ENCODE measurements around the gene TMEM114. TPM values are rescaled to one million over a fixed set of nuclear protein-coding genes. Genes with fewer than 3 reads are reported as not detected.

Gene TMEM114
- polyA plus RNA-seq, 1 donor from 2014 or later, result 0.62 TPM

DNA sequence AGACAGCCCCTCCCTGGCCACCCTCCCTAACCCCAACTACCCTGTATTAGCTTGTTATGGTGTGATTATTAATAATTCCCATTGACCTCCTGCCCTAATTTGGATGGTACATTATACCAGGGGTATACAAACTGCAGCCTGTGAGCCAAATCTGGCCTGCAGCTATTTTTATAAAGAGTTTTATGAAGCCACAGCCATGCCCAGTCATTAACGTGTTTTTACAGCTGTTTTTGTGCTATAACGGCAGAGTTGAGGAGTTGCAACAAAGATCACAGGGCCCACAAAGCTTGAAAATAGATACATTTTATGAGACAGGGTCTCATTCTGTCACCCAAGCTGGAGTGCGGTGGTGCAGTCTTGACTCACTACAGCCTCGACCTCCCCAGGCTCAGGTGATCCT is 37.1 kb upstream of the TMEM114 start:
- no peaks in the 10 kb centered on the region for H3F3A ChIP-seq (ENCODE audit: insufficient read depth, low read length, poor library complexity, severe bottlenecking)
- H3K36me3 ChIP-seq (ENCODE audit: insufficient read depth, low read length), result no peaks in the 10 kb centered on the region
- no peak overlapping the region for H3K4me3 ChIP-seq (ENCODE audit: low read length)
- no peak overlapping the region for H3K9ac ChIP-seq (ENCODE audit: low read length)
- H3K27me3 ChIP-seq (ENCODE audit: insufficient read depth, low read depth, low read length), result no peaks in the 10 kb centered on the region
- no peaks in the 10 kb centered on the region for H4K20me1 ChIP-seq (ENCODE audit: insufficient read depth)
- no peaks in the 10 kb centered on the region for H3K9me2 ChIP-seq (ENCODE audit: insufficient read depth, low read length)
- TF ChIP-seq RAD21 (conservative IDR thresholded peaks at IDR 0.05), result no peak
- H2AFZ ChIP-seq (ENCODE audit: low read depth, low read length), result no peak overlapping the region
- H3K79me2 ChIP-seq (replicated peaks; ENCODE audit: insufficient read depth, low read length), result peaks cover 27% of the 10 kb centered on the region
- H3K4me2 ChIP-seq (ENCODE audit: low read length), result no peak overlapping the region
- H3K9me3 ChIP-seq (ENCODE audit: low read length), result no peaks in the 10 kb centered on the region
- no peak overlapping the region for H3K27ac ChIP-seq (ENCODE audit: low read length)

DNA sequence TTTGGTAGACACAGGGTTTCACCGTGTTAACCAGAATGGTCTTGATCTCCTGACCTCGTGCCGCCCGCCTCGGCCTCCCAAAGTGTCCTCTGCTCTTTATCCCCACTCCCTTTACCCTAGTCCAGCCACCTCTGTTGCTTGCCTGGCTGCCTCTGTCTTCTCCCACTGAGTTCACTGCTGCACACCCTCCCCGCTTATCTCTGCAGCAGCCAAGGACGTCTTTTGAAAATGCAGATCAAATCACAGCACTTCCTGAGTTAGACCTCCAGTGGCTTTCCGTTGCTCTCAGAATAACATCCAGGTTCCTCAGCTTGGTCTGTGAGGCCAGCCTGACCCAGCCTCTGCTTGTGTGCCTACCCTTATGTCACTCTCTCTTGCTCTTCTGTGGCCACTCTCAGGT is 36.6 kb upstream of the TMEM114 start:
- no peak overlapping the region for H3K4me3 ChIP-seq (ENCODE audit: low read length)
- H3K9me3 ChIP-seq (ENCODE audit: low read length), result no peaks in the 10 kb centered on the region
- no peaks in the 10 kb centered on the region for H4K20me1 ChIP-seq (ENCODE audit: insufficient read depth)
- no peak overlapping the region for H2AFZ ChIP-seq (ENCODE audit: low read depth, low read length)
- no peak overlapping the region for H3K9ac ChIP-seq (ENCODE audit: low read length)
- peaks cover 32% of the 10 kb centered on the region for H3K79me2 ChIP-seq (replicated peaks; ENCODE audit: insufficient read depth, low read length)
- H3K36me3 ChIP-seq (ENCODE audit: insufficient read depth, low read length), result no peaks in the 10 kb centered on the region
- no peaks in the 10 kb centered on the region for H3F3A ChIP-seq (ENCODE audit: insufficient read depth, low read length, poor library complexity, severe bottlenecking)
- H3K27ac ChIP-seq (ENCODE audit: low read length), result no peak overlapping the region
- no peaks in the 10 kb centered on the region for H3K27me3 ChIP-seq (ENCODE audit: insufficient read depth, low read depth, low read length)
- TF ChIP-seq MXI1 (conservative IDR thresholded peaks at IDR 0.05; ENCODE audit: poor library complexity, severe bottlenecking) (no peak), POLR2AphosphoS5 (IDR thresholded peaks at IDR 0.05) (no peak), EZH2 (IDR thresholded peaks at IDR 0.05; ENCODE audit: borderline replicate concordance, insufficient read depth, low read length, poor library complexity, severe bottlenecking) (no peak), SMC3 (conservative IDR thresholded peaks at IDR 0.05; ENCODE audit: poor library complexity) (no peak), EP300 (conservative IDR thresholded peaks at IDR 0.05; ENCODE audit: poor library complexity, severe bottlenecking) (no peak), RAD21 (conservative IDR thresholded peaks at IDR 0.05) (no peak)
- TF ChIP-seq, protein P1, sequence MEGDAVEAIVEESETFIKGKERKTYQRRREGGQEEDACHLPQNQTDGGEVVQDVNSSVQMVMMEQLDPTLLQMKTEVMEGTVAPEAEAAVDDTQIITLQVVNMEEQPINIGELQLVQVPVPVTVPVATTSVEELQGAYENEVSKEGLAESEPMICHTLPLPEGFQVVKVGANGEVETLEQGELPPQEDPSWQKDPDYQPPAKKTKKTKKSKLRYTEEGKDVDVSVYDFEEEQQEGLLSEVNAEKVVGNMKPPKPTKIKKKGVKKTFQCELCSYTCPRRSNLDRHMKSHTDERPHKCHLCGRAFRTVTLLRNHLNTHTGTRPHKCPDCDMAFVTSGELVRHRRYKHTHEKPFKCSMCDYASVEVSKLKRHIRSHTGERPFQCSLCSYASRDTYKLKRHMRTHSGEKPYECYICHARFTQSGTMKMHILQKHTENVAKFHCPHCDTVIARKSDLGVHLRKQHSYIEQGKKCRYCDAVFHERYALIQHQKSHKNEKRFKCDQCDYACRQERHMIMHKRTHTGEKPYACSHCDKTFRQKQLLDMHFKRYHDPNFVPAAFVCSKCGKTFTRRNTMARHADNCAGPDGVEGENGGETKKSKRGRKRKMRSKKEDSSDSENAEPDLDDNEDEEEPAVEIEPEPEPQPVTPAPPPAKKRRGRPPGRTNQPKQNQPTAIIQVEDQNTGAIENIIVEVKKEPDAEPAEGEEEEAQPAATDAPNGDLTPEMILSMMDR (IDR thresholded peaks at IDR 0.05; ENCODE audit: poor library complexity, severe bottlenecking), result no peak
- TF ChIP-seq, protein P2, sequence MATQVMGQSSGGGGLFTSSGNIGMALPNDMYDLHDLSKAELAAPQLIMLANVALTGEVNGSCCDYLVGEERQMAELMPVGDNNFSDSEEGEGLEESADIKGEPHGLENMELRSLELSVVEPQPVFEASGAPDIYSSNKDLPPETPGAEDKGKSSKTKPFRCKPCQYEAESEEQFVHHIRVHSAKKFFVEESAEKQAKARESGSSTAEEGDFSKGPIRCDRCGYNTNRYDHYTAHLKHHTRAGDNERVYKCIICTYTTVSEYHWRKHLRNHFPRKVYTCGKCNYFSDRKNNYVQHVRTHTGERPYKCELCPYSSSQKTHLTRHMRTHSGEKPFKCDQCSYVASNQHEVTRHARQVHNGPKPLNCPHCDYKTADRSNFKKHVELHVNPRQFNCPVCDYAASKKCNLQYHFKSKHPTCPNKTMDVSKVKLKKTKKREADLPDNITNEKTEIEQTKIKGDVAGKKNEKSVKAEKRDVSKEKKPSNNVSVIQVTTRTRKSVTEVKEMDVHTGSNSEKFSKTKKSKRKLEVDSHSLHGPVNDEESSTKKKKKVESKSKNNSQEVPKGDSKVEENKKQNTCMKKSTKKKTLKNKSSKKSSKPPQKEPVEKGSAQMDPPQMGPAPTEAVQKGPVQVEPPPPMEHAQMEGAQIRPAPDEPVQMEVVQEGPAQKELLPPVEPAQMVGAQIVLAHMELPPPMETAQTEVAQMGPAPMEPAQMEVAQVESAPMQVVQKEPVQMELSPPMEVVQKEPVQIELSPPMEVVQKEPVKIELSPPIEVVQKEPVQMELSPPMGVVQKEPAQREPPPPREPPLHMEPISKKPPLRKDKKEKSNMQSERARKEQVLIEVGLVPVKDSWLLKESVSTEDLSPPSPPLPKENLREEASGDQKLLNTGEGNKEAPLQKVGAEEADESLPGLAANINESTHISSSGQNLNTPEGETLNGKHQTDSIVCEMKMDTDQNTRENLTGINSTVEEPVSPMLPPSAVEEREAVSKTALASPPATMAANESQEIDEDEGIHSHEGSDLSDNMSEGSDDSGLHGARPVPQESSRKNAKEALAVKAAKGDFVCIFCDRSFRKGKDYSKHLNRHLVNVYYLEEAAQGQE (IDR thresholded peaks at IDR 0.05; ENCODE audit: borderline replicate concordance), result no peak
- no peaks in the 10 kb centered on the region for H3K9me2 ChIP-seq (ENCODE audit: insufficient read depth, low read length)
- H3K4me2 ChIP-seq (ENCODE audit: low read length), result no peak overlapping the region

DNA sequence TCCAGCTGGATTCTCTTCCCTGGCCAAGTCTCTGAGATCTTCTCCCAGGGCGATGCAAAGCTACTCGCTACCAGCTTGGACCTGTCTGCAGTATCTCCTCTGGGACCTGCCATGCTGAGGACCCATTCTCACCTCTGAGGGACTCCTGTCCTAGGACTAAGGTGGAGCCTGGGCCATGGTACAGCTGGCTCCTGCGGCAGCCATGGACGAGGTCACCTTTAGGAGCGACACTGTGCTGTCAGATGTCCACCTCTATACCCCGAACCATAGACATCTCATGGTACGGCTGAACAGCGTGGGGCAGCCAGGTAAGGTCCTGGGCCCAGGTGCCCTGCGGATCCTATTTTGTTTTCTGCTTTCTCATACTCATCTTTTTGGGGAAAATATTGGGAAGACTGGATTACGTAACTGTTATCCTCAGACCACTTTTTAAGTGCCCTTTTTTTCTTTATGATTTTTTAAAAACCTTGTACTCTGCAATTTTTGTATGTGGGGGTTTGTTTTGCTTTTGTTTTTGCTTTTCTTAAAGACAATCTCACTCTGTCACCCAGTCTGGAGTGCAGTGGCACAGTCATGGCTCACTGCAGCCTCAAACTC is 35.3 kb upstream of the TMEM114 start:
- Histone ChIP-seq H3K9ac (ENCODE audit: low read length) (no peak overlapping the region), H3K36me3 (ENCODE audit: insufficient read depth, low read length) (no peaks in the 10 kb centered on the region), H4K20me1 (ENCODE audit: insufficient read depth) (no peaks in the 10 kb centered on the region), H2AFZ (ENCODE audit: low read depth, low read length) (no peak overlapping the region), H3K4me3 (ENCODE audit: low read length) (no peak overlapping the region), H3K27ac (ENCODE audit: low read length) (no peak overlapping the region), H3F3A (ENCODE audit: insufficient read depth, low read length, poor library complexity, severe bottlenecking) (no peaks in the 10 kb centered on the region), H3K27me3 (ENCODE audit: insufficient read depth, low read depth, low read length) (no peaks in the 10 kb centered on the region), H3K9me3 (ENCODE audit: low read length) (no peaks in the 10 kb centered on the region), H3K9me2 (ENCODE audit: insufficient read depth, low read length) (no peaks in the 10 kb centered on the region), H3K79me2 (replicated peaks; ENCODE audit: insufficient read depth, low read length) (peaks cover 35% of the 10 kb centered on the region), H3K4me2 (ENCODE audit: low read length) (no peak overlapping the region)
- no peak for TF ChIP-seq SMC3 (conservative IDR thresholded peaks at IDR 0.05; ENCODE audit: poor library complexity)
- TF ChIP-seq, protein P2 (IDR thresholded peaks at IDR 0.05; ENCODE audit: borderline replicate concordance), result no peak
- no peak for TF ChIP-seq EP300 (conservative IDR thresholded peaks at IDR 0.05; ENCODE audit: poor library complexity, severe bottlenecking)
- TF ChIP-seq TAF1 (IDR thresholded peaks at IDR 0.05; ENCODE audit: low read depth), result no peak
- no peak for TF ChIP-seq EZH2 (IDR thresholded peaks at IDR 0.05; ENCODE audit: borderline replicate concordance, insufficient read depth, low read length, poor library complexity, severe bottlenecking)
- no peak for TF ChIP-seq MXI1 (conservative IDR thresholded peaks at IDR 0.05; ENCODE audit: poor library complexity, severe bottlenecking)
